ENCODE measurements around the gene ZNF618.

DNA sequence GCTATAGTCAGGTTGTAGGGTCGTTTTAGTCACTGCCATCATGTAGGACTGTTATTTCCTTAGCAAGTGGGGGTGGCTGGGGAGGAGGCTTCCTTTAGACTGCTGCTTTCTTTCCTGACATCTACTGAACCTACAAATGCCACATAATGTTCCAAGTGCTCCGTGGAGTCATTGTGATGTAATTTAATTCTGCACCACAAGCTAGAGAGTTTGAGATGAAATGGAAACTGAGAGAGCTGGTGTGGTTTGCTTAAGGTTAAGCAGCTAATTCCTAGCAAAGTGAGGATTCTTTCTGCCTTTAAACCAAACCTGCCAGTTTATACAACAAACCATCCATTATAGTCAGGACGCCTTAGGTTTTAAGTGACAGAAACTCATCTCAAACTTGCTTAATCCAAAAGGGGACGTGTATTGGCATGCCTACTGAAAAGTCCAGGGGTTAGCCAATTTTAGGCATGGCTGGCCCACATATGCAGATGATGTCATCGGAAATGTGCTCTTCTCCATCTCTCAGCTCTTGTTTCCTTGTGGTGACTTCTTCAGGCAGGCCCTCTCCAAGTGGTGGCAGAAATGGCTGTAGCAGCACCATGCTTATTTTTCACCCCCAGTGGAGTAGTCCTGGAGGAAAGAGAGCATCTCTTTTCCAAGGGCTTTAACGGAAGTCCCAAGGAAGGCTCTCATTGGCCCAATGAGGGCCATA is 30.5 kb downstream of the ZNF618 start:
- TF ChIP-seq, protein P1, sequence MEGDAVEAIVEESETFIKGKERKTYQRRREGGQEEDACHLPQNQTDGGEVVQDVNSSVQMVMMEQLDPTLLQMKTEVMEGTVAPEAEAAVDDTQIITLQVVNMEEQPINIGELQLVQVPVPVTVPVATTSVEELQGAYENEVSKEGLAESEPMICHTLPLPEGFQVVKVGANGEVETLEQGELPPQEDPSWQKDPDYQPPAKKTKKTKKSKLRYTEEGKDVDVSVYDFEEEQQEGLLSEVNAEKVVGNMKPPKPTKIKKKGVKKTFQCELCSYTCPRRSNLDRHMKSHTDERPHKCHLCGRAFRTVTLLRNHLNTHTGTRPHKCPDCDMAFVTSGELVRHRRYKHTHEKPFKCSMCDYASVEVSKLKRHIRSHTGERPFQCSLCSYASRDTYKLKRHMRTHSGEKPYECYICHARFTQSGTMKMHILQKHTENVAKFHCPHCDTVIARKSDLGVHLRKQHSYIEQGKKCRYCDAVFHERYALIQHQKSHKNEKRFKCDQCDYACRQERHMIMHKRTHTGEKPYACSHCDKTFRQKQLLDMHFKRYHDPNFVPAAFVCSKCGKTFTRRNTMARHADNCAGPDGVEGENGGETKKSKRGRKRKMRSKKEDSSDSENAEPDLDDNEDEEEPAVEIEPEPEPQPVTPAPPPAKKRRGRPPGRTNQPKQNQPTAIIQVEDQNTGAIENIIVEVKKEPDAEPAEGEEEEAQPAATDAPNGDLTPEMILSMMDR (IDR thresholded peaks at IDR 0.05) = no peak
- TF ChIP-seq GATA2 (CRISPR knock-in tag; IDR thresholded peaks at IDR 0.05) = no peak
- no peak for TF ChIP-seq MXI1 (IDR thresholded peaks at IDR 0.05; ENCODE audit: low read depth, low read length)
- TF ChIP-seq, protein P2, sequence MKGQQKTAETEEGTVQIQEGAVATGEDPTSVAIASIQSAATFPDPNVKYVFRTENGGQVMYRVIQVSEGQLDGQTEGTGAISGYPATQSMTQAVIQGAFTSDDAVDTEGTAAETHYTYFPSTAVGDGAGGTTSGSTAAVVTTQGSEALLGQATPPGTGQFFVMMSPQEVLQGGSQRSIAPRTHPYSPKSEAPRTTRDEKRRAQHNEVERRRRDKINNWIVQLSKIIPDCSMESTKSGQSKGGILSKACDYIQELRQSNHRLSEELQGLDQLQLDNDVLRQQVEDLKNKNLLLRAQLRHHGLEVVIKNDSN (IDR thresholded peaks at IDR 0.05; ENCODE audit: borderline replicate concordance, low read depth) = no peak
- no peak for TF ChIP-seq POLR2AphosphoS5 (IDR thresholded peaks at IDR 0.05; ENCODE audit: low read depth, low read length)
- TF ChIP-seq NRF1 (IDR thresholded peaks at IDR 0.05; ENCODE audit: low read depth, low read length) = no peak
- TF ChIP-seq CHD2 (IDR thresholded peaks at IDR 0.05; ENCODE audit: low read length, partially characterized antibody) = no peak
- no peak for TF ChIP-seq FOXJ3 (CRISPR knock-in tag; IDR thresholded peaks at IDR 0.05)
- TF ChIP-seq RAD21 (IDR thresholded peaks at IDR 0.05; ENCODE audit: low read length) = no peak
